Smooth muscle cell (in vitro differentiated cells): Measurements from ENCODE around the gene MGMT. TPM values are rescaled to one million over a fixed set of nuclear protein-coding genes. Genes with fewer than 3 reads are reported as not detected.
A peak's percentile ranks its signal among the peaks of the same experiment; 100 is the strongest.

Experiments used
- DNase-seq: peaks from one replicate; lab custom pipeline; 2025; ENCODE audit not compliant: unreplicated experiment; lab: John Stamatoyannopoulos, UW
- H2AFZ ChIP-seq: fragments of 200-600 bp; sonication (generic); 2 replicates; pipeline ENCODE4 v1.6.0; 2016; ENCODE audit warnings: antibody characterized with exemption, low read depth, mild to moderate bottlenecking
- H3F3A ChIP-seq: fragments of 200-600 bp; sonication (generic); 2 replicates; pipeline ENCODE4 v1.6.0; 2017; ENCODE audit warnings: antibody characterized with exemption, low read depth
- H3K27ac ChIP-seq: fragments of 200-600 bp; sonication (generic); 2 replicates; pipeline ENCODE4 v1.5.1; 2016; ENCODE audit warnings: low read depth, mild to moderate bottlenecking
- H3K27me3 ChIP-seq: fragments of 200-600 bp; sonication (generic); 2 replicates; pipeline ENCODE4 v1.6.1; 2016; ENCODE audit warnings: low read depth, mild to moderate bottlenecking
- H3K36me3 ChIP-seq: fragments of 200-600 bp; sonication (generic); 2 replicates; pipeline ENCODE4 v1.5.1; 2016; ENCODE audit warnings: low read depth
- H3K4me1 ChIP-seq: fragments of 200-600 bp; sonication (generic); 2 replicates; pipeline ENCODE4 v1.5.1; 2016; ENCODE audit warnings: low read depth
- H3K4me2 ChIP-seq: fragments of 200-600 bp; sonication (generic); 2 replicates; pipeline ENCODE4 v1.6.0; 2016; ENCODE audit warnings: mild to moderate bottlenecking
- H3K4me3 ChIP-seq: fragments of 200-600 bp; sonication (generic); 2 replicates; pipeline ENCODE4 v1.5.1; 2016; ENCODE audit warnings: mild to moderate bottlenecking
- H3K79me2 ChIP-seq: fragments of 200-600 bp; sonication (generic); 2 replicates; pipeline ENCODE4 v1.6.0; 2016; ENCODE audit warnings: low read depth, mild to moderate bottlenecking
- H3K9ac ChIP-seq: fragments of 200-600 bp; sonication (generic); 2 replicates; pipeline ENCODE4 v1.6.0; 2016; ENCODE audit warnings: low read depth
- H3K9me3 ChIP-seq: fragments of 200-600 bp; sonication (generic); replicated peaks from 2 replicates; pipeline ENCODE4 v1.5.1; 2016; ENCODE audit warnings: low read depth
- H4K20me1 ChIP-seq: fragments of 200-600 bp; sonication (generic); 2 replicates; pipeline ENCODE4 v1.6.0; 2016; ENCODE audit warnings: low read depth
- CTCF ChIP-seq: fragments of 200-600 bp; sonication (generic); IDR thresholded peaks from 2 replicates; pipeline ENCODE4 v1.5.1; 2017; ENCODE audit warnings: borderline replicate concordance, mild to moderate bottlenecking, antibody characterized with exemption; ENCODE audit not compliant: insufficient read depth, poor library complexity, severe bottlenecking
- WGBS: methylation state at CpG from one replicate; pipeline ENCODE4 v1.1.7; 2016; ENCODE audit warnings: low lambda C conversion rate; 5-methylcytosine and 5-hydroxymethylcytosine counted together
- polyA plus RNA-seq: library from polyadenylated mRNA; unstranded; fragments of >200 nt; fragmentation: Nextera tagmentation; extraction: Ambion mirVana; gene quantifications from 2 replicates; pipeline ENCODE4 v1.2.1, GENCODE V29; 2016
- total RNA-seq: library from RNA; depleted of rRNA; stranded (reverse); fragments of >200 nt; gene quantifications from 2 replicates; pipeline ENCODE4 v1.2.3, GENCODE V29; 2014

MGMT gene
- total and polyA plus RNA-seq, 2 experiments from 2014 or later = 21.0 to 33.0 TPM

DNA sequence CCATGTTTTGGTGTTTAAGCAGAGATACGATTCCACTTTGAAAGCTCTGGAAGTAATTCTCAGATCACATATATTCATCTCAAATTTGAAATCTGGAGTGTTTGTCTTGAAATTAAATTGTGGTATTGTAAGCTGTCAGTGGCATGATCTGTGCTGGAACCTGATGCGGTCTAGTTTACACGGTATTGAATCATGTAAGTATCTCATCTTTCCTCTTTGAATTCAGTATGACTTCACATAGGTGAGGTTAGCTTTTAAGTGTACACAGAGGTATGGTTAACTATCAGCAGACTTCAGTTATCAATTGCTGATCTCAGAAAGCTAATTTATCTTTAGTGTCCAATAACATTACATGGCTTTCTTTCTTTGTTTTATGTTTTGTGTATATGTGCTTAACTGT, 155.2 kb downstream of the MGMT start:
- Histone ChIP-seq H3K9me3 (no peaks in the 10 kb centered on the region), H3K27me3 (no peaks in the 10 kb centered on the region), H3F3A (no peaks in the 10 kb centered on the region), H2AFZ (no peak overlapping the region), H4K20me1 (peaks cover 17% of the 10 kb centered on the region), H3K9ac (no peak overlapping the region), H3K27ac (no peak overlapping the region), H3K4me2 (peak overlapping the region; percentile 49), H3K4me3 (no peak overlapping the region), H3K4me1 (no peaks in the 10 kb centered on the region), H3K79me2 (no peaks in the 10 kb centered on the region), H3K36me3 (no peaks in the 10 kb centered on the region)
- no peak for TF ChIP-seq CTCF
- 95% methylated on average over 3 of the region's 3 CpGs for WGBS
- DNase-seq = no peak

GRCh38 chr10:129622736-129623135, 155.7 kb downstream of the MGMT start:
- H3K27me3 ChIP-seq = no peaks in the 10 kb centered on the region
- TF ChIP-seq CTCF = no peak
- H3K4me3 ChIP-seq = no peak overlapping the region
- no peak overlapping the region for H3K27ac ChIP-seq
- H2AFZ ChIP-seq = no peak overlapping the region
- no peak for DNase-seq
- peaks cover 17% of the 10 kb centered on the region for H4K20me1 ChIP-seq
- no peak overlapping the region for H3K9ac ChIP-seq
- no peaks in the 10 kb centered on the region for H3K79me2 ChIP-seq
- H3K36me3 ChIP-seq = no peaks in the 10 kb centered on the region
- no peaks in the 10 kb centered on the region for H3K9me3 ChIP-seq
- peak overlapping the region; percentile 49 for H3K4me2 ChIP-seq
- H3K4me1 ChIP-seq = no peaks in the 10 kb centered on the region
- no peaks in the 10 kb centered on the region for H3F3A ChIP-seq
- WGBS = 47% methylated on average over 9 of the region's 9 CpGs

- H3K4me3 ChIP-seq = no peak overlapping the region
- no peaks in the 10 kb centered on the region for H3K9me3 ChIP-seq
- WGBS = 87% methylated on average over 11 of the region's 11 CpGs
- no peaks in the 10 kb centered on the region for H3K27me3 ChIP-seq
- H3K9ac ChIP-seq = no peak overlapping the region
- H3F3A ChIP-seq = no peaks in the 10 kb centered on the region
- peaks cover 15% of the 10 kb centered on the region for H4K20me1 ChIP-seq
- DNase-seq = no peak
- no peak for TF ChIP-seq CTCF
- H3K79me2 ChIP-seq = no peaks in the 10 kb centered on the region
- no peak overlapping the region for H3K4me2 ChIP-seq
- H3K36me3 ChIP-seq = no peaks in the 10 kb centered on the region
- H3K27ac ChIP-seq = no peak overlapping the region
- H3K4me1 ChIP-seq = no peaks in the 10 kb centered on the region
- no peak overlapping the region for H2AFZ ChIP-seq
These were observed 157.5 kb downstream of the MGMT start for GRCh38 chr10:129624526-129624925.

DNA sequence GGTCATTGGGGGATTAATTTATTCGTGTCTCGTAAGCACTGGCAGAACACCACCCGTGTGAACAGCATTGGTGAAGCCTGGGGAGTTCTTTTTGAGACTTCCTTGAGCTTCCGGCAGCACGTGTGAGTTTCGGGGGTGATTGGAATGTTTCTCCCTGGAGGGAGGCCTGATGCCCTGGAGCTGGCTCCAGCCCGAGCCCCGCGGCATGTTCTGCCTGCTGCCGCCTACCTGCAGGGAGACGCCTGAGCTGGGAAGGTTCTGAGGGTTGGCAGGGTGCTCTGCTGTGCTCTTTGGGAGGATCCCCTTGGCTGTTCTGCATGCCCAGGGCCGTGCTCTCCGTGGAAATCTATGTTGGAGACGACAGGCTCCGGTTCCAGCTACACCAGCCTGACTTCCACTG, 159.3 kb downstream of the MGMT start:
- 94% methylated on average over 15 of the region's 15 CpGs for WGBS
- Histone ChIP-seq H3K4me2 (no peak overlapping the region), H4K20me1 (peaks cover 15% of the 10 kb centered on the region), H3K9me3 (no peaks in the 10 kb centered on the region), H2AFZ (no peak overlapping the region), H3K9ac (no peak overlapping the region), H3K4me3 (no peak overlapping the region), H3F3A (no peaks in the 10 kb centered on the region), H3K4me1 (no peaks in the 10 kb centered on the region), H3K27ac (no peak overlapping the region), H3K36me3 (no peaks in the 10 kb centered on the region), H3K79me2 (no peaks in the 10 kb centered on the region), H3K27me3 (no peaks in the 10 kb centered on the region)
- DNase-seq = no peak
- TF ChIP-seq CTCF = no peak
